Mucosa of rectum (tissue), 2 donors: ENCODE measurements around the gene AKIRIN2.

ENCODE experiments used
- H3K27ac ChIP-seq, 2 donors: one replicate each; pipeline ENCODE4 v1.7.0; 2013; ENCODE audit warnings: inconsistent platforms in 2 of 2, low read depth in 2 of 2, low read length in 2 of 2
- H3K27me3 ChIP-seq, 2 donors: one replicate each; pipeline ENCODE4 v1.7.0; 2013; ENCODE audit warnings: low read length in 2 of 2; ENCODE audit not compliant: control insufficient read depth in 2 of 2, insufficient read depth in 2 of 2
- H3K36me3 ChIP-seq, 2 donors: one replicate each; pipeline ENCODE4 v1.7.0; 2013; ENCODE audit warnings: low read length in 2 of 2; ENCODE audit not compliant: control insufficient read depth in 2 of 2, insufficient read depth in 2 of 2
- H3K4me1 ChIP-seq, 2 donors: one replicate each; pipeline ENCODE4 v1.7.0; 2013; ENCODE audit warnings: low read length in 2 of 2, mild to moderate bottlenecking in 1 of 2; ENCODE audit not compliant: control insufficient read depth in 2 of 2, insufficient read depth in 2 of 2
- H3K4me3 ChIP-seq, 2 donors: one replicate each; pipeline ENCODE4 v1.7.0; 2013; ENCODE audit warnings: low read length in 2 of 2
- H3K9ac ChIP-seq, 2 donors: one replicate each; pipeline ENCODE4 v1.7.0; 2013; ENCODE audit warnings: low read length in 2 of 2, low read depth in 1 of 2, mild to moderate bottlenecking in 1 of 2
- H3K9me3 ChIP-seq, 2 donors: one replicate each; pipeline ENCODE4 v1.7.0; 2013; ENCODE audit warnings: low read length in 2 of 2; ENCODE audit not compliant: control insufficient read depth in 2 of 2
- donor health status: healthy.
- donor health status: Normal muscosa, but diverticular disease.

The AKIRIN2 gene

DNA sequence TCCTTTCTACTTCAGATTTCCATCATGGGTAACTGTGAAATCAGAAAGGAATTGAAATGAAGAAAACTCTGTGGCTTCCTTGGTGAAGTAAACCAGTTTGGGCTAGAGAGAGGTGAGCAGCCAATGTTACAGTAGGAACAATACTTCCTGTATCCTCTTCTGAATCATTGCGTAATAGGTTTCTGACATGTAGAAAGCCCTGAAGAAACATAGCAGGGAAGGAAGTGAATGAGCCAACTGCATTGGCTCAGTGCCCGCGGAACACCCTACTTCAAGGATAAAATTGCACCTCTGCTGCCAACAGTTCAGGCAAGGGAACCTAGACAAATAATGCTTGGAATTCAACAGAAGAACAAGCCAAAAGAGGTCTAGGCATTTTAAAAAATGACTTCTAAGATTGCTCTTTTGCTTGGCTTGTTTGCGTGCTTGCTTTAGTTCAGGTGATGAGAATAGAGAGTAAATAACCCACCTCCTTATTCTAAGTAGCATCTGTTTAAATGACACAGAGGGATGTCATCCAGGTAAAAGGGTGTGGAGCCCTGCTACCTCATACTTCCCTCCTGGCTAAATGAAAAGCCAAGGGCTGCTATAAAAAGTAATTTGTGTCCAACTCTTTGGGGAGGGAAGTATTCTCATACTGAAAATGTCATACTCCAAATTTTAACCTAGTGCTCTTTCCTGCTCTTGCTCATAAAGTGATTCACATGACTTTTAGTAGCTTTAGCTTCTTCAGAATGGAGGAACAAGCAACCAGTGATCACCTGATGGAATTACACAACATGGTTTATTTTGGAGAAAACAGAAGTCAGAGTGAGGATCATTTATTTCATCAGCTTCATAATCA is 30.0 kb upstream of the AKIRIN2 start:
- Histone ChIP-seq H3K9ac (peak overlapping the region in 1 of 2 donors; percentile 0), H3K27ac (peak overlapping the region; percentile 67 to 81), H3K36me3 (no peaks in the 10 kb centered on the region), H3K27me3 (no peaks in the 10 kb centered on the region), H3K4me3 (no peak overlapping the region), H3K4me1 (peaks cover 18 to 35% of the 10 kb centered on the region in 2 donors), H3K9me3 (no peaks in the 10 kb centered on the region)

DNA sequence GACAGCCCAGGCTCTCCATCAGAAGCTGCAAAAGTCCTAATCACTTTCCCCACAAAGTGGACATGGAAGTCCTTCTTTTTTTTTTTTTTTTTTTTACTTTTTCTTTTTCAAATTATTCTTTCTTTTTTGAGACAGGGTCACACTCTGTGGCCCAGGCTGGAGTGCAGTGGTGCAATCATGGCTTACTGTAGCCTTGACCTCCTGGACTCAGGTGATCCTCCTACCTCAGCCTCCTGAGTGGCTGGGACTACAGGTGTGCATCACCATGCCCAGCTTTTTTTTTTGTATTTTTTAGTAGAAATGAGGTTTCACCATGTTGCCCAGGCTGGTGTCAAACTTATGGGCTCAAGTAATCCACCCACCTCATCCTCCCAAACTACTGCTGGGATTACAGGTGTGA is 29.0 kb upstream of the AKIRIN2 start:
- H3K9me3 ChIP-seq, result no peaks in the 10 kb centered on the region
- H3K36me3 ChIP-seq, result no peaks in the 10 kb centered on the region
- peaks cover 18 to 35% of the 10 kb centered on the region in 2 donors for H3K4me1 ChIP-seq
- H3K9ac ChIP-seq, result no peak overlapping the region
- H3K4me3 ChIP-seq, result no peak overlapping the region
- no peaks in the 10 kb centered on the region for H3K27me3 ChIP-seq
- peak overlapping the region in 1 of 2 donors; percentile 67 for H3K27ac ChIP-seq

GRCh38 chr6:87729965-87730719 is 28.1 kb upstream of the AKIRIN2 start:
- Histone ChIP-seq H3K36me3 (no peaks in the 10 kb centered on the region), H3K27ac (no peak overlapping the region), H3K27me3 (no peaks in the 10 kb centered on the region), H3K9ac (no peak overlapping the region), H3K9me3 (no peaks in the 10 kb centered on the region), H3K4me1 (peaks cover 18 to 35% of the 10 kb centered on the region in 2 donors), H3K4me3 (no peak overlapping the region)

DNA sequence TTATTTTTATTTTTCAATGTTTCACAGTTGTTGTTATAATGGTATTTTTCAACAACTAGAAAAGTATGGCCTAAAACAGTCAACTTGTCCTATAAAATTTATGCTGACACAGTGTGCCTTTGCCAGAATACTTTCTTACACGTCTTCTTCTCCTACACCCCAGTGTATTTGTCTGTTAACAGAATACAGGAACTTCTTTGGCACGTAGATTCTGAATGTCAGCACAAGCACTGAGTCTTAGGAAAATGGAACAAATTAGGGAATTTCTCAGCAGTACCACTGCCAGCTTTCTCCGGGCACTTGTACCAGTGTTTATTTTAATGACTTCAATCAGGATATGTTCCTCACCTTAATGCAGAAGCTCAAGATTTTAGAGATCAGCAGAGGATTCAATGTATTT is 26.7 kb upstream of the AKIRIN2 start:
- Histone ChIP-seq H3K36me3 (no peaks in the 10 kb centered on the region), H3K9ac (no peak overlapping the region), H3K9me3 (no peaks in the 10 kb centered on the region), H3K27me3 (no peaks in the 10 kb centered on the region), H3K4me1 (peaks cover 18 to 35% of the 10 kb centered on the region in 2 donors), H3K27ac (peak overlapping the region in 1 of 2 donors; percentile 32), H3K4me3 (no peak overlapping the region)

GRCh38 chr6:87724983-87725811 is 23.2 kb upstream of the AKIRIN2 start:
- Histone ChIP-seq H3K9ac (no peak overlapping the region), H3K27ac (no peak overlapping the region), H3K4me1 (peaks cover 11 to 15% of the 10 kb centered on the region in 2 donors)

GRCh38 chr6:87723170-87724078 is 21.4 kb upstream of the AKIRIN2 start:
- no peak overlapping the region for H3K9ac ChIP-seq
- no peaks in the 10 kb centered on the region for H3K4me1 ChIP-seq
- H3K9me3 ChIP-seq, result no peaks in the 10 kb centered on the region
- no peaks in the 10 kb centered on the region for H3K36me3 ChIP-seq
- no peak overlapping the region for H3K27ac ChIP-seq
- H3K27me3 ChIP-seq, result no peaks in the 10 kb centered on the region
- no peak overlapping the region for H3K4me3 ChIP-seq

More at GRCh38 chr6:87724983-87725811, 23.2 kb upstream of the AKIRIN2 start:
- Histone ChIP-seq H3K9me3 (no peaks in the 10 kb centered on the region), H3K27me3 (no peaks in the 10 kb centered on the region), H3K36me3 (no peaks in the 10 kb centered on the region), H3K4me3 (no peak overlapping the region)

DNA sequence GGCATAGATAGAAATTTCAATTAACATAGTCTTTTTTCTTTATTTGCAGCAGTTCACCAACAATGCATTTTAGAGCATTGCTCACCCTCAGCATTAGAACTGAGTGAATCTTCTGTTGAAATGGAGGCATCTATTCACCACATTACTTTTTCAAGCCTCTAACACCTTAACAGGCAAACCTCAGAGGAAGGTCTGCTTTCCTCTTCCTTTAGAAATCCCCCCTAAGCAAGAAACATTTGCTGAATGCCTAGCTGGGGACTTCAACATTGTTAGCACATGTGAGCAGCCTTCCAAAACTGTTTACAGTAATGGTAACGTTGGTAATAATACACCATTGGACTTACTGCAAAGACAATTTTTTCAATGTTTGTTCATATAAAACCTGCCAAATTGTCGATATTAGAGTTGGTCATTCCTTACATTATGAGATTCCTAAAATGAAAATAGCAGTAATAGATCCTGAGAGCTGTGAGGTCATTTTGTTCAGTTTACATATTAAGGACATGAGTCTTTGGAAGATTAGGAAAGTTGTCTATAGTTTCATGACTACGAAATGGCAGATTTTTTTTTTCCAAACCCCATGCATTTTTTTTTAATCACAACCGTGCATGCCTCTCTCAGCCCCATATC is 20.6 kb upstream of the AKIRIN2 start:
- H3K4me1 ChIP-seq, result no peaks in the 10 kb centered on the region
- no peak overlapping the region for H3K9ac ChIP-seq
- no peaks in the 10 kb centered on the region for H3K36me3 ChIP-seq
- no peaks in the 10 kb centered on the region for H3K27me3 ChIP-seq
- no peaks in the 10 kb centered on the region for H3K9me3 ChIP-seq
- H3K4me3 ChIP-seq, result no peak overlapping the region
- H3K27ac ChIP-seq, result no peak overlapping the region

DNA sequence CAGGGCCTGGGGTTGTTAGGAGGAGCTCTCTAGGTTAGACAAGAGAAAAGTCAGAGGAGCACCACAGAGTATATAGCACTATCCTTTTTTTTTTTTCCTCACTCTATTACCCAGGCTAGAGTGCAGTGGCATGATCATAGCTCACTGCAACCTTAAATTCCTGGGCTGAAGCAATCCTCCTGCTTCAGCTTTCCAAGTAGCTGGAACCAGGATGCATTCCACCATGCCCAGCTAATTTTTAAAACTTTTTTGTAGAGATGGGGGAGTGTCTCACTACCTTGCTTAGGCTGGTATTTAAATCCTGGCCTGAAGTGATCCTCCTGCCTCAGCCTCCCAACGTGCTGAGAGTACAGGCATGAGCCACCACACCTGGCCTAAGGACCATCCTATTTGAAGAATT is 19.3 kb upstream of the AKIRIN2 start:
- Histone ChIP-seq H3K27ac (no peak overlapping the region), H3K9me3 (no peaks in the 10 kb centered on the region), H3K36me3 (no peaks in the 10 kb centered on the region), H3K4me1 (no peaks in the 10 kb centered on the region), H3K9ac (no peak overlapping the region), H3K4me3 (no peak overlapping the region), H3K27me3 (no peaks in the 10 kb centered on the region)
